Measurements from ENCODE around the gene KATNAL2.

DNA sequence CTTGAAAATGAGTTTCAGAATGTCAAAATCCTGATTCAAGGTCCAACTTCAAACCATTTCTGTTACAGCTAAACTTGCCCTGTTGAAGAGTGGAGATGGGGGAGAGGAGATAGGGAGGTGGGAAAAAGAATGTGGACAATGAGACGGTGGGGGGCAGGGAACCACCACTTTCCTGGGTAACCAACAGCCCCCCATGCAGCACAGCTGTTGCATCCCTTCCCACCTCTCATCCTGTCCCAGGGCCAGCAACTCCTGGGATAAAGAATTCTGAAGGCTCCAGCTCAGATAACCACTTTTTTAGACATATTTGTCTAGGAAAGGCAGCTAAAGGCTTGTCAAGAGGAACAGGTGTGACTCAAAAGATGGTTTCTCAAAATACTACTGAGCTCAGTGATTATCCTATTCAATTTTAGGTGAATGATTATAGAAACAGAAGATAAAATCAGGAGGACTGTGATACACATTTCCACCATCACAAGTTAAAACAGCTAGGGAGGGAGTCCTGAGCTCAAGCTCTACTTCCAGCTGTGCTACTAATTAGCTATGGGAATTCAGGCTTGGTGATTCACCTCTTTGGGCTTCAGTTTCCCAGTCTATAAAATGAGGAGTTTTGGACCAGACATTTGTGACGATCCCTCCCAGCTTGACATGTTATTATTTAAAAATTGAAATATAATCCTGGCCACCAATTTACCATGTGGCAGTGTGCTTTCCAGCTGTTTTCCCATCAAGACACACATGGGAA, 196.6 kb downstream of the KATNAL2 start:
- TF ChIP-seq POLR2A (IDR thresholded peaks at IDR 0.05) (no peak), POLR2AphosphoS5 (IDR thresholded peaks at IDR 0.05) (no peak), EP300 (IDR thresholded peaks at IDR 0.05) (no peak)
- TF ChIP-seq, protein P1, sequence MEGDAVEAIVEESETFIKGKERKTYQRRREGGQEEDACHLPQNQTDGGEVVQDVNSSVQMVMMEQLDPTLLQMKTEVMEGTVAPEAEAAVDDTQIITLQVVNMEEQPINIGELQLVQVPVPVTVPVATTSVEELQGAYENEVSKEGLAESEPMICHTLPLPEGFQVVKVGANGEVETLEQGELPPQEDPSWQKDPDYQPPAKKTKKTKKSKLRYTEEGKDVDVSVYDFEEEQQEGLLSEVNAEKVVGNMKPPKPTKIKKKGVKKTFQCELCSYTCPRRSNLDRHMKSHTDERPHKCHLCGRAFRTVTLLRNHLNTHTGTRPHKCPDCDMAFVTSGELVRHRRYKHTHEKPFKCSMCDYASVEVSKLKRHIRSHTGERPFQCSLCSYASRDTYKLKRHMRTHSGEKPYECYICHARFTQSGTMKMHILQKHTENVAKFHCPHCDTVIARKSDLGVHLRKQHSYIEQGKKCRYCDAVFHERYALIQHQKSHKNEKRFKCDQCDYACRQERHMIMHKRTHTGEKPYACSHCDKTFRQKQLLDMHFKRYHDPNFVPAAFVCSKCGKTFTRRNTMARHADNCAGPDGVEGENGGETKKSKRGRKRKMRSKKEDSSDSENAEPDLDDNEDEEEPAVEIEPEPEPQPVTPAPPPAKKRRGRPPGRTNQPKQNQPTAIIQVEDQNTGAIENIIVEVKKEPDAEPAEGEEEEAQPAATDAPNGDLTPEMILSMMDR (IDR thresholded peaks at IDR 0.05) = no peak
